Right kidney (tissue), 1 donor: ENCODE data around the gene KIFAP3.
"Not testable (repeated sequence)": the region's sequence is repeated elsewhere in the genome, so short reads cannot be mapped to it uniquely, and the experiment has no call there.

Source experiments
- DNase-seq: peaks from one replicate; pipeline ENCODE4 v3.0.0-alpha.2; 2016

KIFAP3 gene

DNA sequence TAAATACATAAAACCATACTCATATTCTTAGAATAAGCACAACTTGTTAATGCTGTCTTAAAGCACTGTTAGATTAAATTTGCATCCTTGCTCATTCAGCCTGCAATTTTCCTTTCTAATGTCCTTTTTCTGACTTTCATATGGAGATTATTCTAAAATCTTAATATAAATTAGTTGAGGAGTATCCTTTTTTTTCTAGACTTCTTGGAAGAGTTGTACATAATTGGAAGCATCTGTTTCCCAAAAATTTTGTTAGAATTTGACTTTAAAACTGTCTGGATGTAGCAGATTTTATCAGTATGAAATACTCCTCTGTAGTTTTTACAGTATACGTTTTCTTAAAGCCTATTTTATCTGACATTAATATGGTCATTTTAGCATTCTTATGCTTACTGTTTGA lies 9.7 kb downstream of the KIFAP3 start:
- no peak for DNase-seq

DNA sequence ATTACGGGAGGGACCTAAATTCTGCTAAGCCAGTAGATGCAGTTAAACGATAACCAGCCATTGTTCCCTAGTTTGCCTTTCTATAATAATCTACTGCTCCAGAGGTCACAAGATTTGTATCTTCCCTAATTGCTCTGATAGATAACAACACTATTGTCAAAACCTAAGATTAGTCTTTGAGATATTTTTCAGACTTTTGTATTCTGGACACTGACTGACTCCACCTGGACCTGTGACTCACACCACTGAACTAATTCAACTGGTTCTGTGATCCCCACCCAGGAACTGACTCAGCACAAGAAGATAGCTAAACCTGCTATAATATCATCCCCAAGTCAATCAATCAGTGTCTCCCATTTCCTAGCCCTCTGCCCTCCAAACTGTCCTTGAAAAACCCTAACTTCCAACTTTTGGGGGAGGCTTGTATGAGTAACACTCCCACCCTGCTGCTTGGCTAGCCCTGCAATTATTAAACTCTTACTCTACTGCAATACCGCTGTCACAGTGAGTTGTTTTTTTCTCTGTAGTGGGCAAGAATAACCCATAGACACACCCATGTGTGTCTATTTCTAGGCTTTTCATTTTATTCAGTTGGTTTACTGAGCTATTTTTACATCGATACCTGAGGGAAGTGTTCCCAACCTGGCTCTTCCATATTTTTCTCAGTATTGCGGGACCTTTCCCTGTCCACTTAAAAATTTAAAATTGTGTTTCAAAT lies 11.2 kb downstream of the KIFAP3 start:
- no peak for DNase-seq

DNA sequence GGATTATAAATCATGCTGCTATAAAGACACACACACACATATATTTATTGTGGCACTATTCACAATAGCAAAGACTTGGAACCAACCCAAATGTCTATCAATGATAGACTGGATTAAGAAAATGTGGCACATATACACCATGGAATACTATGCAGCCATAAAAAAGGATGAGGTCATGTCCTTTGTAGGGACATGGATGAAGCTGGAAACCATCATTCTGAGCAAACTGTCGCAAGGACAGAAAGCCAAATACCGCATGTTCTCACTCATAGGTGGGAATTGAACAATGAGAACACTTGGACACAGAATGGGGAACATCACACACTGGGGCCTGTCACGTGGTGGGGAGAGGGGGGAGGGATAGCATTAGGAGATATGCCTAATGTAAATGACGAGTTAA lies 12.8 kb downstream of the KIFAP3 start:
- not testable (repeated sequence) for DNase-seq

DNA sequence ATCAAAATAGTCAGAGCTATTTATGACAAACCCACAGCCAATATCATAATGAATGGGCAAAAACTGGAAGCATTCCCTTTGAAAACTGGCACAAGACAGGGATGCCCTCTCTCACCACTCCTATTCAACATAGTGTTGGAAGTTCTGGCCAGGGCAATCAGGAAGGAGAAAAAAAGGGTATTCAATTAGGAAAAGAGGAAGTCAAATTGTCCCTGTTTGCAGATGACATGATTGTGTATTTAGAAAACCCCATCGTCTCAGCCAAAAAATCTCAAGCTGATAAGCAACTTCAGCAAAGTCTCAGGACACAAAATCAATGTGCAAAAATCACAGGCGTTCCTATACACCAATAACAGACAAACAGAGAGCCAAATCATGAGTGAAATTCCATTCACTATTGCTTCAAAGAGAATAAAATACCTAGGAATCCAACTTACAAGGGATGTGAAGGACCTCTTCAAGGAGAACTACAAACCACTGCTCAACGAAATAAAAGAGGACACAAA lies 14.4 kb downstream of the KIFAP3 start:
- not testable (repeated sequence) for DNase-seq

DNA sequence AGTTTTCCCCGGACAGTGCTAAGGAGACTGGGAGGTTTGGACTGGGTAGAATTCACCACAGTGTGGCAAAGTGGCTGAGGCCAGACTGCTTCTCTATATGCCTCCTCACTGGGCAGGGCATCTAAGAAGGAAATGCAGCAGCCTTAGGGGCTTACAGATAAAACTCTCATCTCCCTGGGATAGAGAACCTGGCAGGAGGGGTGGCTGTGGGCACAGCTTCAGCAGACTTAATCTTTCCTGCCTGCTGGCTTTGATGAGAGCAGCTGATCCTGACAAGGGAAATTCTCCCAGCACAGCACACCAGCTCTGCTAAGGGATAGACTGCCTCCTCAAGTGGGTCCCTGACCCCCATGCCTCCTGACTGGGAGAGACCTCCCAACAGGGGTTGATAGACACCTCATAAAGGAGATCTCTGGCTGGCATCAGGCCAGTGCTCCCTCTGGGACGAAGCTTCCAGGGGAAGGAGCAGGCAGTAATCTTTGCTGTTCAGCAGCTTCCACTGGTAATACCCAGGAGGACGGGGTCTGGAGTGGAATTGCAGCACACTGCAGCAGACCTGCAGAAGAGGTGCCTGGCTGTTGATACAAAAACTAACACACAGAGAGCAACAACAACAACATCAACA lies 25.2 kb downstream of the KIFAP3 start:
- no peak for DNase-seq

DNA sequence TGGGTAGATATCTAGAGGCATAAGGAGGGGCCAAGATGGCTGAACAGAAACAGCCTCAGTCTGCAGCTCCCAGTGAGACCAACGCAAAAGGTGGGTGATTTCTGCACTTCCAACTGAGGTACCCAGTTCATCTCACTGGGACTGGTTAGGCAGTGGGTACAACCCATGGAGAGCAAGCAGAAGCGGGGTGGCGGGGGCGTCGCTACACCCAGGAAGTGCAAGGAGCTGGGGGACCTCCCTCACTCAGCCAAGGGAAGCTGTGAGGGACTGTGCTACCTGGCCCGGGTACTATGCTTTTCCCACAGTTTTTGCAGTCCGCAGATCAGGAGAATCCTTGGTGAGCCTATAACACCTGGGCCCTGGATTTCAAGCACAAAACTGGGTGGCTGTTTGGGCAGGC lies 26.0 kb downstream of the KIFAP3 start:
- DNase-seq: no peak

DNA sequence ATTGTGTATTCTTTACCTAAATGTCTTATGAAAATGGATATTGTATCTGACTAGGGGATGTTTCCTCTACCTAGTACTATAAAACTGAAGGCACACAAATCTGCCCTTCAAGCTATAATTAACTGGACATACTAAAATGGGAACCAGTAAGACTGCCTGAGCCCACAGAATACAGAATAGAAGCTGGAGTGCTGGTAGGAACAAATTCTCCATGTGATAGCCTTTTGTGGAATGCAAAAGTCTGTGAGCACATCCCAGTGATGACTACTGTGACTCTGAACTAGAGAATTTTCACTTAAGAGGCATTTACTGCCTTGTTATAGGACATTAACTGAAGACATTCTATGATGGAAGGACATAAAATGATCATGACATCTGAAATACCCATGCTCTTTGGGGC lies 30.3 kb downstream of the KIFAP3 start:
- no peak for DNase-seq

DNA sequence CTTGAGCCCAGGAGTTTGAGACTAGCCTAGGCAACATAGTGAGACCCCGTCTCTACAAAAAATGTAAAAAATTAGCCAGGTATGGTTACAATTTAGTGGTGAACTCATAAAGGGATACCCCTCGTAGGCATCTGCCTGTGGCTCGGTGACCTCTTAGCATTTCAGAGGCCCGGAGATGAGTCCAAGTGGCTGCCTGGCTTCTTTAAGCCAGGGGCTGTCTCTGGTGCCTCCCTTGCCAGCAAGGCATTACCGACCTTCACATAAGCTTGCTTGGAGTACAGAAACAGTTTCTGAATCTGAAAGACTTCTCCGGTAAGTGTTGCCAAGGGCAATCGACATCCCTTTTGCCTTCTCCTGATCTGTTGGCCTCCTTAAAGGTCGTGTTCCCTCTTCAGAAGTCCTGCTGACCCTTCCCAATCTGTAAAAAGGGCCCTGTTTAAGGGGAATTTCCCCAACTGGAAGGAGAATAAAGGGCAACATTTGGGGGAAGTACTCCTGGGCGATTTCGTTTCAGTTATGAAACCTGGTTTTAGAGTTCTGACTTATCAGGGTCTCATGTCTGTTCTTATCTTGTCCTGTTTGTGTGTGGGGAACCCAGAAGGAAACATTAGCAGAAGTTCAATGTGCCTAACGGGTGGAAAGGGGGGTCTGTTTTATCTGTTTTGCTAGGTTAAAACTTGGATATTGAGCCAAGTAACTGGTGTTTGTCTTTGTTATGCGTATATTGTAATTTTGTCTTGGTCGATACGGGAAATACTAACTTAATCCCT lies 32.9 kb downstream of the KIFAP3 start:
- DNase-seq: no peak

DNA sequence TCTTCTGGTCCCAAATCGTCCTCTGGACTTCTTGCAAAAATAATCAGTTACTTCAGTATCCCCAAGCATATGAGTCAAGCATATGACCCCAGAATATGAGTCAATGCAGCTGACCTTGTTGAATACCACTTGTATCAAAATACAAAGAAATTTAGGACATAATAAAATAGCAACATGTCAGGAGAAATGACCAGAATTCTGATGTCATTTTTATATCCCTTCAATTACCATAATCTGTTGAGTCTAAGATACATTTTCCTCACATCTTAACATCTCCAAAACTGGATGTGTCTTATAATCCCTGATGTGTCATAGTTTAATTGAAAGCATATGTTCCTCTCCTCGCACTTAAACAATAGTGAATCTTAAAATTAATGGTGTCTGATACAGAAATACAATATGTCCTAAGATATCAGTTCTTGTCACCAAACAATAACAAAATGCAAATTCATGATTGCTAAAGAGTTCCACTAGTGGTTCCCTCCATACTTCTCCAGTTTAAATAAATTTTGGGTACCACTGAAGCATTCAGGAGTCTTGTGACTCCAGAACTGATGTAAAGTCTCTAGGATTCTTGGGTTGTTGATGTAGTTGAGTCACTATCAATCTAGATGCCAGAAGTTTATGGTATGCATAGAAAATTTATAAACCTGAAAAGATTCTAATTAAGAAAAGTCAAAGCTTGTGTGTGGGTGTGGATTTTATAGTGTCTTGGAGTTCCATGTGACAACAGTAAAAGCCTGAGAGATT lies 41.8 kb downstream of the KIFAP3 start:
- DNase-seq: no peak

DNA sequence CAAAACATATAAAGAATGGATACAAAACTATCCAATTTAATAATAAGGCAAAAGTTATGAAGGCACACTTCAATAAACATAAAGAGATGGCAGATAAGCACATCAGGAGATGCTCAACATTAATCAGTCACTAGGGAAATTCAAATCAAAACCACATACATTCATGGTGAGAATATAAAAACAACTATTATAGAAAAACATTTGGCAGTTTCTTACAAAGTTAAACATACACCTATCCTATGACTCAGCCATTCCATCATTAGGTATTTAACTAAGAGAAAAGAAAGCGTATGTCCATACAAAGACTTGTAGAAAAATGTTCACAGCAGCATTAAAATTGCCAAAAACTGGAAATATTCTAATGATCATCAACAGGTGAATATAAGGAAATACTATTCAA lies 44.3 kb downstream of the KIFAP3 start:
- no peak for DNase-seq

DNA sequence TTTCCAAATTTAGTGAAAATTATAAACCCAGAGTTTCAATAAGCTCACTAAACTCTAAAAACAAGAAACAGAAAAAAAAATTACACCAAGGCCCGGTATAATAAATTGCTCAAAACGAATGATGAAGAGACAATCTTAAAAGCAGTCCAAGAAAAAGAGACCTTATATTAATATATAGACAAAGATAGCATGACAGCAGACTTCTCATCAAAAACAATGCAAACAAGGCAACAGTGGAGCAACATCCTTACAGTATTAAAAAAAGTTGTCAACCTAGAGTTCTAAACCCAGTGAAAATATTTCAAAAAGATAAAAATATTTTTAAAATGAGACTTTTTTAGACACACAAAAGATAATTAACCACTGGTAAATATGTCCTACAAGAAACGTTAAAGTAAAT lies 46.7 kb downstream of the KIFAP3 start:
- DNase-seq: no peak

DNA sequence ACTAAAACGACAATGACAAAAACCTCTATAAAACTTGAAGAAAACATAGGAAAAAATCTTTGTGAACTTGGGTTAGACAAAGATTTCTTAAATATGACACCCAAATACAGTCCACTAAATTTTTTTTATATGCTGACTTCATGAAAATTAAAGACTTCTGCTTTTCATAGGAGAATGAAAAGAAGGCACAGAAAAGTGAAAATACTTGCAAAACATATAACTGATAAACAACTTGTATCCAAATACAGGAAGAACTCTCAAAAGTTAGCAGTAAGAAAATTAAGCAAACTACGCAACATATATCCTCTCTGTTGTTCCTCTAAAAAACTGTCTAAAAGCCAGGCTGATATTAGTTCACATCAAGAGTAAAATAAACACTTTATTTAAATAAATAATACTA lies 53.6 kb downstream of the KIFAP3 start:
- DNase-seq: no peak

DNA sequence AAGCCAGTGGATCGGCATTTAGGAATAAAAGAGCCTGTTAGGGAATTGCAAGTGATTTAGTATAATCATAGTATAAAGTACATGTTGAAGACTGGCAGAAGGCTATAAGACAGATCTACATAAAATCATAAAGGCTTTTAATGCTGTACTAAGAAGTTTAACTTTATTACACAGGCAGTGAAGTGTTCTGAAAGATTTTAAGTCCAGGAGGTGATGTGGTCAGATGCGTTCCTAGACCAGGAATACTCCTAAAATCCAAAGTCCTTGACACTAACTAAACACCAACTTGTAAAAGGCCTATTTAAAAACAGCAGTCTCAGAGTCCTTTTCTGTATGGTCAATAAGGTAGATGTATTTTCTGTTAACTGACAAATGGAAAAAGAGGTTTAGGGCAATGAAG lies 57.0 kb downstream of the KIFAP3 start:
- no peak for DNase-seq

DNA sequence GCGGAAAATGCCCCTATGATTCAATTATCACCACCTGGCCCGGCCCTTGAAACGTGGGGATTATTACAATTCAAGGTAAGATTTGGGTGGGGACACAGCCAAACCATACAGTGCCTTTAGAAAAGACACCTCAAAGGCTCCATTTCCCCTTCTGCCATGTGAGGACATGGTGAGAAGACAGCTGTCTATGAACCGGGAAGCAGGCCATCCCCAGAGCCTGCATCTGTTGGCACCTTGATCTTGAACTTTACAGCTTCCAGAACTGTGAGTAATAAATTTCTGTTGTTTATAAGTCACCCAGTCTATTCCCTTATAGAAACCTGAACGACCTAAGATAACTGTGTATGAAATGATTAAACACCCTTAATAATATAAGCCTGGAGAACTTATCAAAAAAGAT lies 61.6 kb downstream of the KIFAP3 start:
- no peak for DNase-seq

DNA sequence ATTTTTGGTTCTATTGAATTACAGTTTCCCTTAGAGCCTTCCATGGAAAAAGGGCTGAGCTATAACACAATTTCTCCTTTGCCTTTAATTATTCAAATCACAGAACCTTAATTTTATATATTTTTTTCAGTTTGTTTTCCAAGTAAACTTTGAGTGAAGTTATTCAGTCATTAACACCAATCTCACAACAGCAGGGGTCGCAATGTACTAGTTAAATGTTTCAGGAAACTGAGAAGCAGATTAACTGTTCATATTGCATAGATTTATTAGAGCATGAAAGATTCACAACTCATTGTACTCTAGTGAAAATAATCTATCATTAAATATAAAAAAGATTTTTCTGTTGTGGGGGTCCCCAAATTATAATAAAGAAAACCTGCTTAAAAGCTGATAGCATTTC lies 64.1 kb downstream of the KIFAP3 start:
- DNase-seq: no peak

DNA sequence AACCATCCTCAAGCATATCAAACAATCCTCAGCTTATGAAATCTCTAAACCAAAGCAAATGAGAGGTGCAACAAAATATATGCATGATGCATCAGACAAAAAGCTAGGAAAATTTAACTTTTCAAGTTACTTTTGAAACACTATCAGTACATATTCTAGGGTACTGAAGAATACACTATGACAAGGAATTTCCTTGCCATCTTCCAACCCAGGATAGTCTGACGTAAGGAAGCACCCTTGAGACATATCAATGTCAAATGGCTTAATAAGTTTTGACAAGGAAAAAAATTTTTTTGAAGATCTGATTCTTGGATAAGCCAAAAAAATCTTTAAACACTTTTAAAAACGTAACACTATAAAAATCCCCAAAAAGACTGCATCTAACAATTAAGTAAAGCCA lies 64.9 kb downstream of the KIFAP3 start:
- no peak for DNase-seq

DNA sequence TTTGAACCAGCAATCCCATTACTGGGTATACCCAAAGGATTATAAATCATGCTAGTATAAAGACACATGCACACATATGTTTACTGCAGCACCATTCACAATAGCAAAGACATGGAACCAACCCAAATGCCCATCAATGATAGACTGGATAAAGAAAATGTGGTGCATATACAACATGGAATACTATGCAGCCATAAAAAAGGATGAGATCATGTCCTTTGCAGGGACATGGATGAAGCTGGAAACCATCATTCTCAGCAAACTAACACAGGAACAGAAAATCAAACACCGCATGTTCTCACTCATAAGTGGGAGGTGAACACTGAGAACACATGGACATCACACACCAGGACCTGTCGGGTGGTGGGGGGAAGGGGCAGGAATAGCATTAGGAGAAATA lies 65.8 kb downstream of the KIFAP3 start:
- not testable (repeated sequence) for DNase-seq

DNA sequence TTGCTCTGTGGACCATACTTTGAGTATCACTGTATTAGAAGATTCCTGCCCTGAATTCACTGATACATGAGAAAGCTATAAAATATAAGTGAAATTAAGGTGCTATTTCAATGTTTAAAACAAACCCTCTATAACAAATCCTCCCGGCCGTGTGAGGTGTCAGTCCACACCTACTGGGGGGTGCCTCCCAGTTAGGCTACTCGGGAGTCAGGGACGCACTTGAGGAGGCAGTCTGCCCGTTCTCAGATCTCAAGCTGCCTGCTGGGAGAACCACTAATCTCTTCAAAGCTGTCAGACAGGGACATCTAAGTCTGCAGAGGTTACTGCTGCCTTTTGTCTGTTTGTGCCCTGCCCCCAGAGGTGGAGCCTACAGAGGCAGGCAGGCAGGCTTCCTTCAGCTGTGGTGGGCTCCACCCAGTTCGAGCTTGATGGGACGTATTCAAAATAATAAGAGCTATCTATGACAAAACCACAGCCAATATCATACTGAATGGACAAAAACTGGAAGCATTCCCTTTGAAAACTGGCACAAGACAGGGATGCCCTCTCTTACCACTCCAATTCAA lies 71.1 kb downstream of the KIFAP3 start:
- DNase-seq: not testable (repeated sequence)

DNA sequence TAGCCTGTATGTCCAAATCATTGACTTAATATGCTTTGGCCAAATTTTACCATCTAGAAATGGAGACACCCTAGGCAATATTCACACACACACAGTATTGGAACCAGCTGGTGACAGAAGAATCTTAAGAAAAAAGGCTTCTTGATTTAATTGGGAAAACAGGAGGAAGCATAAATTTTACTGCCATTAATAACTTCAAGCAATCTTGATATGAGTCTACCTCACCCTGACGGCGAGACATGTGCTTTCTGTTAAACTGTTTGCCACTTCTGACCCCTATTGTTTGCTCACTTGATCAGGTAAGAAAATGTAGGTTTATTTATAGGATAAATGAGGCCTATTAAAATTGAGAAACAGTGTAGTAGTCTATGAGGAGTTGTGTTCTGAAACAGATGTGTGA lies 73.2 kb downstream of the KIFAP3 start:
- DNase-seq: no peak

DNA sequence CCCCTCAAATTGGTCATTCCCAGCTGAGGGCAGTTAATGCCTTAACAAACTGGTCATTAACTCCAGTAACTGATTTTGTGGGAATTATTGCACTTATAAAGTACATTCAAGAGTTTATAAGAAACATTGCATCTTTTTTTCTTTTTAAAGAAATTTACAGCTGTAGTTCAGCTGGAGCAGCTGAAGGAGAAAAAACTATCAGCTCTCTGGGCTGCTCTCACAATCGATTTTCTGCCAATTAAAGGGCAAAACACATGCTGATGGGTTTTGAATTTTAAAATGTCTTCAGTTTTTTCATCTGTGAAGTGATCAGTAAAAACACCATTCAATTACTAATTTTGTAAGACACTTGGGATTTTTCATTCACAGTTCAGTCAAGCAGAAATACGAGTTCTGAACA lies 74.7 kb downstream of the KIFAP3 start:
- DNase-seq: peak; percentile 3

DNA sequence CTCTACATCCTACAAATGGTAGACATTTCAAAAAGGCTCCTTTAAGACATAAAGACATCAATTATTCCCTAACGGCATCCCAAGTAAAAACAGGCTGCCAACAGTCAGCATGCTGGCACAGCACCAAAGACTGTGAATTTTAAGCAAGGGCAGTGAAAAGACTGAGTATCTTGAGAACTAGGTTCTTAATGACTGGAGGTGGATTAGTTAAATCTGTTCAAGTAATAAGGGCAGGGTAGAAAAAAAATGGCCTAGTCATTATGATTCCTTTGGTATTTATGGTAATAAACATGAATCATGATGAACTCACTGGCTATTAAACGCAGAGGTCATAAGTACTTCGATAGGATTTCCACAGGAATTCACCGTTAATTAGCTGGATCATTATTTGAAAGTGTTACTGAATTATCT lies 75.2 kb downstream of the KIFAP3 start:
- DNase-seq: peak; percentile 2

DNA sequence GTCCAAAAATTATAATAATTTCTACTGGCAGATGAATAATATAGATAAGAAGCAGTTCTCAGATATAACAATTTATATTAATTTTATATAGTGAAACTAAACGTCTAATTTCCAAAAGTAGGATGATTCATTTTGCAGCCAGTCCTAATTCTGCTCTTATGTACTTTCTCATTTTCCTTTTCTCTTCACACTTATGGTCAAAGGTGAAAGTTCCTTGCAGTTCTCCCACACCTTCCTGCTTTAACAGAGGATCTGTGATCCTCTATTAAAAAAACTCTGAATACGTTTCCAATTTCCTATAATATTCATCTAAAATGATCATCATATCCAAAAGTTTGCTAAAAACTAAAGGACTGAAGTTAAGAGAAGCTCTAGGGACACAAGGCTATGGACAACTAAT lies 78.5 kb downstream of the KIFAP3 start:
- DNase-seq: no peak
